Activated CD4-positive, alpha-beta T cell treated with anti-CD3 and anti-CD28 coated beads, Interleukin-2, amount 50 U/mL, for 24 hours (primary cell): ENCODE measurements around the gene GNAT1.
"Not testable (repeated sequence)": the region's sequence is repeated elsewhere in the genome, so short reads cannot be mapped to it uniquely, and the experiment has no call there.

ENCODE experiments used
- DNase-seq, 2 donors: peaks; one replicate each; pipeline ENCODE4 v3.0.0-alpha.2; 2020; ENCODE audit warnings: low read depth in 1 of 2, low spot score in 1 of 2

The GNAT1 gene

DNA sequence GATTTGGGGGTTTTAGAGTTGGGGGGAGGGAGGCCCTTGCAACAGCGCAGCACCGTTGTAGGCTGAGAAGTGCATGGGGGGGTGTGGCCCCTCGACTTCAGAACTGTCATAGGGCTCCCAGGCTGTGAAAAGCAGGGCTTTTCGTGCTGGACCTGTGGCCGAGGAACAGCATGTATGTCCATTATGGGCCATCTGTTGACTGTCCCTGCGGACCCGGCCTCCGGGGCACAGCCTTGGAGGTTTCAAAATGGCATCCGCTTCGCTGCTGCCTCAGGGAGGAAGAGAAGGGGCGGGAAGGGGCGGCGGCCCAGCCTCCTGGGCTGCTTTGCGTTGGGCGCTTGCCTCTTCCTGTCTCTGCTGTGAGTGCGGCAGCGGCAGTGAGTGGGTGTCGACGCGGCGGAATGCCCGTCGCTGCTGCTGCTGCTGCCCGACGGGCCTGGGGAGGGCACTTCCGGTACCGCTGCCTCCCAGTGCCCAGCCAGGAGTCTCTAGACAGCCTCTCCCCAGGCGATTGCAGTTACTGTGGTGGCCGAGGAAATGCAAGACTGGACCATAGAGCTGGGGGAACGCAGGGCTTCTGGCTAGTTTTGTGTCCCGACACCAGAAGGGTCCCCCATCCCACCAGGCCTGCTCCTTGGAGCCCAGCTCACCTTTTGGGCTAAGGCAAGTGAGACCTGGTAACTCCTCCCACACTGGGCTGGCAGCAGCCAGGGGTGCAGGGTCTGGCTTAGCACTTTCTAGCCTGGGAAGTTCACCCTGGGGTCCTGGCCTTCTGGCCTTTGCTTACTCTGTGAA, 46.5 kb downstream of the GNAT1 start:
- peak; percentile 73 to 82 for DNase-seq

- DNase-seq: no peak
Measured at GRCh38 chr3:50238549-50239026, 47.2 kb downstream of the GNAT1 start.

DNA sequence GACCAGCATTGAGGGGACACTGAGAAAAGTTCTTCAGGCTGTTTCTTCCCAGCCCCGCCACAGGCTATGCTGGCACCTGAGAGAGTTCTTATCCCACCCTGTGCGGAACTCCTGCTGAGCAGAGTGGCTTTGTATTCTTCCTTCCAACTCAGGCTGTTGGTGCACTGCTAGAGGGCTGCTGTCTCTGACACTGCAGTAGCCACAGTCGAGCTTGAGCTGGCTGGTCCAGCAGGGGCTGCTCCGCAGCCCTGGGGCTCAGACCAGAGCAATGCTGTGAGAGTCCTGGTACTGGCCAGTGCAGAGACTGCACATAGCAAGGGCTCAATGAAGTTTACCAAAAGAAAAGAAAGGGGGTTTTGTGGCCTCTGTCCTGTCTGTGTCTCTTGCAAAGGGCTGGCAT, 48.2 kb downstream of the GNAT1 start:
- DNase-seq: no peak

GRCh38 chr3:50241163-50241562, 49.8 kb downstream of the GNAT1 start:
- no peak for DNase-seq

DNA sequence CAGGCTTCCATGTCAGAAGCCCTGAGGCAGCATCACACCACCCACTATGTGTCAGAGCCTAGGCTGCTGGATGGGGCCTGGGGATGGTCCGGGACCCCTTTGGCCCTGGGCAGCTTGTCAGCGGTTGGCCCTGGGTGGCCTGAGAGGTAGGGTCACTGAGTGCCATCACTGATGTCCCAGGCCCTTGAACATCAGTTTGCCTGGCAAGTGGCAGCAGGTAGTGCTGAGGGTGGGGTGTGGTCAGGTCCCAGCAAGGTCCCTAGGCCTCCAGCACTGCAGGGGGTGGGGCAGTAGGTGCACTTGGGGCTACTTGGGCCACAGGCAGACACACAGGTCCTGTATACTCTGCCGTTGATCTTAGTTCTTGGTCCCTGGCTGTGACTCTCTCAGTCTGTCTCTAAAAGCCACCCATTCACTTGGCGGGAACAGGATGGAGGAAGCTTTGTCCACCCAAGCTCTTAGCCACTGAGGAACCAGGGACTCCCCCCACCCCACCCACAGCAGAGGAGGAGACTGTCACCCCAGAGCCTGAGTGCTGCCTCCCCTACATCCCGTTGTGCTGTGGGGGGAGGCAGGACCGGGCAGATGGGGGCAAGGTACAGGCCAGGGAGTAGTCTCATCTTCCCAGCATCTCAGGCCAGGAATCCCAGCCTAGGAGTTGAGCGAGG, 50.4 kb downstream of the GNAT1 start:
- DNase-seq: no peak

- no peak for DNase-seq
Measured at GRCh38 chr3:50242381-50242770, 51.0 kb downstream of the GNAT1 start.

DNA sequence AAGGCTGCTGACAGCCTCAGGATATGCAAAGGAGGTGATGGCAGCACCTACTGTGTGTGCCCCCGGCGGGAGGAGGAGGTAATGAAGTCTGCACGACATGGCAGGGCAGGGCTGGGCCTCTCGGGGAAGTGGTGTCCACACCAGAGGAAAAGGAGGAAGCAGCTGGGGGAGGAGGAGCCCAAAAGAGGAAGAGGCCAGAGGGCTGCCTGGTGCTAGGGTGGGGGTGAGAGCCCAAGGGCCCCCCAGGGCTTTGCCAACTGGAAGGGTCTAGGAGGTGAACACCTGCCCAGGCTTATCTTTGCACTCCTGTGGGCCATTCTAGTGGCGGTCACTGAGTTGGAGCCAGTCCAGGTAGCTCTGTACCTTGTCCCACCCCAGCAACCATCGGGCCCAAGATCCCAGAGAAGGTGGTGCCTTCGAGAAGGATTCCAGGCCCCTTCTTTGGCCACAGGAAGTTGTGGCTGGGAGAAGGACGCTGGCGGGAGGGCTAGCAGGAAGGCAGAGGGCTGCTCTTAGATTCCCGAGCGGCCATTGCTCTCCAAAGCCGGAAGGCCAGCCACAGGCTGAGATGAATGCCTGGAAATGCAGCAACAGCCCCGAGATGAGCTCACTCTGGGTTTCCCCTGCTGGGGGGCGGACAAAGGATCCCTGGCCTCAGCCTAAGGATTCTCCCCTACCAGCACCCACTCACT, 51.6 kb downstream of the GNAT1 start:
- no peak for DNase-seq

GRCh38 chr3:50243543-50243895, 52.1 kb downstream of the GNAT1 start:
- DNase-seq: no peak

DNA sequence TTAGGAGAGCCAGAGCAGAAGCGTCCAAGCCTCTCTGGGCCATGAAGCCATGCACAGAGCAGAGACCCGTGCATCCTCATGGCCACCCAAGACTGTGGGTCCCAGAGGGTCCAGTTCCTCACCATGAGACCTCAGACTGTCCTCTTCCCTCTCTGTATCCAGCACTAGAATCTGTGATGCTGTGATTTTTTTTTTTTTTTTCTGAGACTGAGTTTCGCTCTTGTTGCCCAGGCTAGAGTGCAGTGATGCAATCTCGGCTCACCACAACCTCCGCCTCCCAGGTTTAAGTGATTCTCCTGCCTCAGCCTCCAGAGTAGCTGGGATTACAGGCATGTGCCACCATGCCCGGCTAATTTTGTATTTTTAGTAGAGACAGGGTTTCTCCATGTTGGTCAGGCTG, 53.4 kb downstream of the GNAT1 start:
- DNase-seq: not testable (repeated sequence)

- DNase-seq: no peak
Measured at GRCh38 chr3:50245251-50245745, 53.9 kb downstream of the GNAT1 start.

DNA sequence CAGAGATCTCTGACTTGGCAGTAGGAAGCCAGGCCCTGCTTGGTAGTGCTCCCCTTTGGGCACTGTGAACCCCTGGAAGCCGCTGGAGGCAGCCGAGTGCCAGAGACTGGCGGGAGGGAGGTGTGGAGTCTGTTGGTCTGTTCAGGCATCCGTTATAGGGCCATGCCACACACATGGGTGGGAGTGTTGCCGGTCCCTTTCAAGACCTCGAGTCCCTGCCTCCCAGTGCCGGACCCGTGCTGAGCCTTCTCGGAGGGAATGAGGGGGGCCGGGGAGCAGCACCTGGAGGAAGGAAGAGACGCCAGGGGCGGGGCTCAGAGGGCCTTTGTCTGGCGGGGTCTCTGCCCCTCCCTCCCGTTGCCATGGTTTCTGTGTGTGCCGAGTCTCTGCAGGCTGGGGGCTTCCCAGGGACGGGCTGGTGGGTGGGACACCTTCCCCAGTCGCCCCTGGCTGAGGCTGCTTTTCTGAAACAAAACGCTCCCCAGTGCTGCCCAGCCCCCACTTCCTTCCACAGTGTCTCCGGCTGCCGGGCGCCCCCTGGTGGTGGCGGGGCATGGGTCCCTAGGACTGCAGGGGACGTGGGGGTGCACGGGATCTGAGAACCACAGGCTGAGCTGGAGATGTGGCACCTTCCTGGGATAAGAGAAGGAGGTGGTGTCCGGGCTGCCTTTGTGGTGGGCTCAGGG, 54.6 kb downstream of the GNAT1 start:
- peak; percentile 89 to 94 for DNase-seq

DNA sequence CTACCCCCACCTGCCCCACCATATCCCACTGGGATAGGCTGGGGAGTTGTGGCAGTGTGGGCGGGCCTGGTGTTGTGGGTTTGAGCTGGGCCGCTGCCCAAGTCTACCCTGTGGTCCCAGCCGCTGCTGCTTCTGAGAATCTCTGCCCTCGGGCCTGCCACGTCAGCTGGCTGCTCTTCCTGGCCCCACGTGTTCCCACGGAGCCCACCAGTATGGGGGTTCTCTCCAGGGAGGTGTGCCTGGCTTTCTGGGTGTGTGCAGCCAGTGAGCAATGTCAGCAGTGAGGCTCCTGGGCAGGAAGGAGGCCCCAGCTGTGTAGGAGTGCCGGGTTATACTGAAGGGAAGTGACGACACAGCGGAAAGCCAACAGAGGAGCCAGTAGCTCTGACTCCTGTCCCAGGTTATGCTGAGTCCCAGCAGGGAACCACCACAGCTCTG, 55.1 kb downstream of the GNAT1 start:
- peak; percentile 67 to 87 for DNase-seq
